Large intestine (tissue), 3 donors: ENCODE results near the gene ITIH1. TPM values are rescaled to one million over a fixed set of nuclear protein-coding genes. Genes with fewer than 3 reads are reported as not detected.

Source experiments
- DNase-seq, 2 donors: peaks; one replicate each; pipeline versions ENCODE4 v3.0.0 to v3.0.0-alpha.2; 2013
- H3K27ac ChIP-seq: one replicate; pipeline ENCODE4 v1.5.1; 2013; ENCODE audit warnings: low read length
- H3K27me3 ChIP-seq: 2 replicates; pipeline ENCODE4 v1.6.1; 2013; ENCODE audit warnings: low read length; ENCODE audit not compliant: control insufficient read depth, insufficient read depth
- H3K36me3 ChIP-seq: 2 replicates; pipeline ENCODE4 v1.6.1; 2013; ENCODE audit warnings: low read length; ENCODE audit not compliant: control insufficient read depth, insufficient read depth
- H3K4me1 ChIP-seq: one replicate; pipeline ENCODE4 v1.6.1; 2013; ENCODE audit warnings: low read length; ENCODE audit not compliant: control insufficient read depth, insufficient read depth
- H3K4me3 ChIP-seq: one replicate; pipeline ENCODE4 v1.5.1; 2013; ENCODE audit warnings: low read length
- H3K9me3 ChIP-seq: one replicate; pipeline ENCODE4 v1.6.1; 2013; ENCODE audit warnings: mild to moderate bottlenecking, low read depth, low read length, moderate library complexity; ENCODE audit not compliant: control insufficient read depth
- WGBS: methylation state at CpG from one replicate; pipeline ENCODE4 v1.1.5; 2013; ENCODE audit warnings: low lambda C conversion rate; ENCODE audit not compliant: insufficient coverage; 5-methylcytosine and 5-hydroxymethylcytosine counted together
- polyA plus RNA-seq: library from polyadenylated mRNA; unstranded; fragments of 120-200 nt; gene quantifications from one replicate; pipeline ENCODE4 v1.2.1, GENCODE V29; 2013

The ITIH1 gene
- polyA plus RNA-seq, 1 donor: 1.6 TPM

DNA sequence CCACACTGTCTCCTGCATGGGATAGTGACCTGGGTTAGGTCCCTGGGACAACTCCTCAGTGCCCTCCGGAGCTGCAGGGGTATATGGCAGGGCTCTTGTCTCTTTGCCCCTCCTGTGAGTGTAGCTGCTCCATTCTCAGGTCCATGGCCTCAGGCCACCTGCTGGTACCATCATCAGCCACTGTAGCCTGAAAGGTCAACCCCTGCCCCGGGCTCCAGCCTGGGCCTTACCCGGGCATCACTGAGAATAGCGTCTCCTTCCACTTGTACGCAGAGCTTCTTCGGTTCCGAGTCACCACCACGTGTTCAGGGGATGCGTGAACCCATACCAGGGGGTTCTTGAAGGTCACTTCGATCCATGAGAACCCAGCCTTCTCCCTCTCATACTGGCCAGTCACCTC lies 39.3 kb downstream of the ITIH1 start:
- Histone ChIP-seq H3K9me3 (no peaks in the 10 kb centered on the region), H3K36me3 (no peaks in the 10 kb centered on the region), H3K27me3 (no peaks in the 10 kb centered on the region), H3K27ac (no peak overlapping the region), H3K4me1 (no peaks in the 10 kb centered on the region), H3K4me3 (no peak overlapping the region)
- WGBS: 40% methylated on average over 1 of the region's 10 CpGs
- no peak for DNase-seq

DNA sequence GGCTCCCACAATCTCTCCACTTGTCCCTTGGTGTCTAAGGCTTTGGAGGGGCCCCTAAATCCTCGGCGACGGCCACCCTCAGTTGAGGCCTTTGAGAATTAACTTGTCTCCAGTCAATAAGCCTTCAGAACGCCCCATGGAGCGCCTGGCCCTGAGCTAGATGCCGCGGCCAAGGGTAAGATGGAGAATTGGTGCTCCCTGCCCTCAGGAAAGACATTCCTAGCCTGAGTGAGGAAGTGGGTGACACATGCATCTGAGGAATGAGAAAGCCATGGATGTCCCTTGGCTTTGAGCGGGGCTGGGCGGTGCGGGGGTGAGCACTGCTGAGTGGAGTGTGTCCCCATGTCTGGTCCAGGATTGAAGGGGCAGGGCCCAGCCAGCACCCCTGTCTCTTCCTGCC lies 39.8 kb downstream of the ITIH1 start:
- H3K4me1 ChIP-seq: no peaks in the 10 kb centered on the region
- H3K9me3 ChIP-seq: no peaks in the 10 kb centered on the region
- H3K27me3 ChIP-seq: no peaks in the 10 kb centered on the region
- no peak for DNase-seq
- no peak overlapping the region for H3K4me3 ChIP-seq
- no CpG with 5 or more reads among the region's 10 CpGs for WGBS
- H3K36me3 ChIP-seq: no peaks in the 10 kb centered on the region
- no peak overlapping the region for H3K27ac ChIP-seq

DNA sequence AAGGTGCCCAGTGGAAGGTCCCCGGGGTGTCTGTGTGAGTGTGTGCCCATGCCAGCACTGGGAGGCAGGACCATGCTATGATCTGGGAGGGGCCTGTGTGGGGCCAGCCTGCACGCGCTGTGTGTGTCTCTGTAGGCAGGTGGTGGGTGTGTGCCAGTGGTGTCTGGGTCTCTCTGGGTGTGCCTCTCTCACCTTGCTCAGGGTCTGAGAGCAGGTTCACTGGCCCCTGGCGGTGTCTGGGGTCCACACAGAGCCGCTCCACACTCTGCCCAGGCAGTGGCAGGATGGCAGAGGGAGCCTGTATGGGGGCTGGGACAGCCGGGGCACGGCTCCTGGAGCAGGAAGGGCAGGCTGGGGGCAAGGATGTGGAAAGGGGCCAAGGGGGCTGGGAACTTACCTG lies 40.5 kb downstream of the ITIH1 start:
- H3K36me3 ChIP-seq: peaks cover 2% of the 10 kb centered on the region
- no CpG with 5 or more reads among the region's 7 CpGs for WGBS
- no peaks in the 10 kb centered on the region for H3K9me3 ChIP-seq
- DNase-seq: no peak
- H3K27ac ChIP-seq: no peak overlapping the region
- no peaks in the 10 kb centered on the region for H3K27me3 ChIP-seq
- H3K4me1 ChIP-seq: no peaks in the 10 kb centered on the region
- H3K4me3 ChIP-seq: no peak overlapping the region

DNA sequence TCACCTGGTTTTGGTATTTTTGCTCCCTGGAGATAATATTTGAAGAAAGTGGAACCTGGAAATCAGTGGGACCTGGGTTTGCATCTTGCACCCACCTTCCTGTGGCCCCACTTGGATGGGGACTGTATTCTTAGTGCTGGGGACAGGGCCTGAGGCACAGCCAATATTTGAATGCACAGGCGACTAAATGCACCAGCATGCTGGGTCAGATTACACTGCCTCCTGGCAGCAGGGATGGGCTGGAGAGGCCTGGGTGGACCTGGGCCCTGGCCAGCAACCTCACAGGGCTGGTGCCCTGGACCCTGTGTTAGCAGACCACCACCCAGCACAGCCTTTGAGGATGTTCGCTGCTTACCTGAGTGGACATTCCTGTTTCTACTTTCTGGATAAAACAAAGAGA lies 42.5 kb downstream of the ITIH1 start:
- no peaks in the 10 kb centered on the region for H3K4me1 ChIP-seq
- no peak for DNase-seq
- no peaks in the 10 kb centered on the region for H3K9me3 ChIP-seq
- peaks cover 3% of the 10 kb centered on the region for H3K36me3 ChIP-seq
- H3K4me3 ChIP-seq: no peak overlapping the region
- WGBS: no CpG with 5 or more reads among the region's 2 CpGs
- no peaks in the 10 kb centered on the region for H3K27me3 ChIP-seq
- no peak overlapping the region for H3K27ac ChIP-seq

DNA sequence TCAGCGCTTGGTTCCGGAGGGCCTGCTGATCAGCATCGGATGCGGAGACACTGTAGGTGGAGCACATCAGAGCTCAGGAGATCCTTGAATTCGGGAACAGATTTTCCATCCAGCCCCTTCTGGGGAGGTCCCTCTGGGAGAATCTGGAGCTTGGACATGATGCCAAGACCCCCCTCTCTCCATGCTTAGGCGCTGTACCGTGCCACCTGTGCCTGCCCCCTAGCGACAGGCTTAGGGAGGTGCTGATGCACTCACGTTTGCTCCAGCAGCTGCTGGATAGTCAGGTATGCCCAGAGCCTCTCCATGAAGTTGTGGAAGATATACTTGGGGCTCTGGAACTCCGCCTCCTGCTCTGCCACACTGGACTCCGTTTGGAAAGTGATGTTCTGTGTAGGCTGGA lies 43.3 kb downstream of the ITIH1 start:
- Histone ChIP-seq H3K9me3 (no peaks in the 10 kb centered on the region), H3K4me3 (no peak overlapping the region), H3K27me3 (no peaks in the 10 kb centered on the region), H3K36me3 (peaks cover 3% of the 10 kb centered on the region), H3K4me1 (no peaks in the 10 kb centered on the region), H3K27ac (no peak overlapping the region)
- no peak for DNase-seq
- no CpG with 5 or more reads among the region's 11 CpGs for WGBS

DNA sequence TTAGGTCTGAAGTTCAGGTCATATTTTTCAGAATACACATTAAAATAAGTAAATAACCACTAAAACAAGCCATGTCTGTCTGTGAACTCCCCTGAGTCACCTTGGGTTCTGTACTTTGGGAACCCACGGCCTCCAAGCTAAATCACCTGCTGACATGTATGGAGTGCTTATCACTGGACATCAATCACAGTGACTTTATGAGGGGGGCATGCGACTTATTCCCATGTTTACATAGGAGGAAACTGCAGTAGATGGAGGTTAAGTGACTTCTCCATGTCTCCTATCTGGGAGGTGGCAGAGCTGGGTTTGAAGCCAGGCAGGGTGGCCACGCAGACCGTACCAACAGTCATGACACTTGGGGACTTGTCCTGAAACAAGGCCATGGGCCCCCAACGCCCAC lies 45.0 kb downstream of the ITIH1 start:
- Histone ChIP-seq H3K36me3 (peaks cover 3% of the 10 kb centered on the region), H3K4me3 (no peak overlapping the region), H3K9me3 (no peaks in the 10 kb centered on the region), H3K4me1 (no peaks in the 10 kb centered on the region), H3K27ac (no peak overlapping the region), H3K27me3 (no peaks in the 10 kb centered on the region)
- no peak for DNase-seq
- WGBS: no CpG with 5 or more reads among the region's 5 CpGs

DNA sequence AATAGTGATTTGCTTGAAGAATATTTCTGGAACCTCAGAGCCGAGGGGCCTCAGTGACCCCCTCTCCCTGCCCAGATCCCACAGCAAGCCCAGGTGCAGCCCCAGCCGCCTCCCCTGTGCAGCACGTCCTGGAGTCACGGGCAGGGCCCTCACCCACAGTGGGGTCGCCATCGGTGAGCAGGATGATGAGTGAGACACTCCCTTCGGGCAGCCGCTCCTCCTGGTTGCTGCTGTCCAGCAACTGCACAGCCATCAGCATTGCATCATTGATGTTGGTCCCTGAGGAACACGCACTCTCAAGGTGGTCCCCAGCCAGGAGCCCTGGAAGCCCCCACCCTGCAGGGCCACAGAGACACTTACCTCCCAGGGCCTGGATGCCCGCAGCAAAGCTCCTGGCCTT lies 46.6 kb downstream of the ITIH1 start:
- Histone ChIP-seq H3K27ac (no peak overlapping the region), H3K36me3 (peaks cover 3% of the 10 kb centered on the region), H3K27me3 (no peaks in the 10 kb centered on the region), H3K4me1 (no peaks in the 10 kb centered on the region), H3K9me3 (no peaks in the 10 kb centered on the region), H3K4me3 (no peak overlapping the region)
- 90% methylated on average over 2 of the region's 10 CpGs for WGBS
- DNase-seq: no peak

DNA sequence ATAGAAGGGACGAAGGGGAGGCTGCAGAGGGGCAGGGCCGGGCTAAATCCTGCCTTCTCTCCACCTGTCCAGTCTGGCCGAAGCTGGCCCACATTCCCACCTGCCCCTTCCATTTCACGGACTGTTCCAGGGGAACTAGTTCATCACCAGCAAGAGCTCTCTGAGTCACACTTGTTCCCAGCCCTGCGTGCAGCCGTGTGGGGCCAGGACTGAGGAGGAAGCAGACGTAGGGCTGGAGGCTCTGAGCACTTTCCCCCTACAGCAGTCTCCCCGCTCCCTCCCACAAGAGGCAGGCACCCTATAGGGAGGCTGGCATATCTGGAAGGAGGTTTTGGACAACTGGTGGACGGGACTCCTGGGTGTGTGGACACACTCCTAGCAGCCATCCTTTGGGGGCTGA lies 50.0 kb downstream of the ITIH1 start:
- Histone ChIP-seq H3K4me1 (no peaks in the 10 kb centered on the region), H3K36me3 (peaks cover 3% of the 10 kb centered on the region)
- WGBS: no CpG with 5 or more reads among the region's 9 CpGs

DNA sequence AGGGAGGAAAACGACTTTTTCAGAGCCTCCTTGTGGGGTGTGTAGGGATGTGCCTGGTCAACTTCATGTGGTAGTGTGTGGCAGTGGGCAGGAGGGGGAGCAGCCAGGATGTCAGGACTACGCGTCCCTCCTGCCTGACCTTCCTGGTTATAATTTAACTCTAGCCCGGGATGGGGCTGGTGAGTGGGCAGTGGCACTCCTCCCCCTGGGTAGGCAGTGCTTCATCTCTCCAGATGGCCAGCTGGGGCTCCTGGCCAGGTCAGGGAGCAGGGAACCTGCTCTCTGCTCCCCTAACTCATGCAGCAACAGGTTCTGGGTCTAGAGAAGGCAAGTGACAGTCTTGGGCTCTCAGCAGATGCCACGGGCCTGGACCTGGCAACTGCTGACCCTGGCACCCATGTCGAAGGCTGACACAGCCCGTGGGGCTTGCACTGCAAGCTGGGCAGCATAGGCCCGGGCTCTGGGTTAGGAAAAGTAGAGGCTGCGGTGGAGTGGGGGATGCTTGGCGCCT lies 50.5 kb downstream of the ITIH1 start:
- Histone ChIP-seq H3K27ac (no peak overlapping the region), H3K27me3 (no peaks in the 10 kb centered on the region), H3K4me3 (no peak overlapping the region), H3K36me3 (peaks cover 1% of the 10 kb centered on the region), H3K4me1 (no peaks in the 10 kb centered on the region), H3K9me3 (no peaks in the 10 kb centered on the region)
- DNase-seq: no peak
- WGBS: no CpG with 5 or more reads among the region's 10 CpGs

More for the DNA sequence above, 50.0 kb downstream of the ITIH1 start:
- H3K27me3 ChIP-seq: no peaks in the 10 kb centered on the region
- no peak overlapping the region for H3K4me3 ChIP-seq
- no peak for DNase-seq
- no peaks in the 10 kb centered on the region for H3K9me3 ChIP-seq
- H3K27ac ChIP-seq: no peak overlapping the region

DNA sequence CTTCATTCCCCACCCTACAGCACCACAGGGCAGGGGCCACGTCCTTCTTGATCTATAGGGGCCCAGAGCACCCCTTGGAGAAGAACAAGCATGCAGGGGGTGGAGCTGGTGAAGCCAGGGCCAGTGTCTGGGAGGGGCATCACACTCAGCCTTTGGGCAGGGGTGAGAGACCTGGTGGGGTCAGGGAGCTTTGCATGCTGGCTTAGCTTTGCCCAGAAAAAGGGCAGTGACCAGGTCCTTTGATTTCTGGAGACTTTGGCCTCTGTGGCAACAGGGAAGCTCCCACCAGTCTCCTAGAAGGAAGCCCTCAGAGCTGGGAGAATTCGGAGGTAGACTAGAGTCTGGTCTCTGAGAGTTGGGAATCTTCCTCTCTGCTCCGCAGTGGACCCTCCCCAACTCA lies 52.1 kb downstream of the ITIH1 start:
- Histone ChIP-seq H3K4me1 (no peaks in the 10 kb centered on the region), H3K36me3 (no peaks in the 10 kb centered on the region), H3K9me3 (no peaks in the 10 kb centered on the region), H3K4me3 (no peak overlapping the region), H3K27me3 (no peaks in the 10 kb centered on the region), H3K27ac (no peak overlapping the region)
- no CpG with 5 or more reads among the region's 3 CpGs for WGBS
- DNase-seq: no peak

DNA sequence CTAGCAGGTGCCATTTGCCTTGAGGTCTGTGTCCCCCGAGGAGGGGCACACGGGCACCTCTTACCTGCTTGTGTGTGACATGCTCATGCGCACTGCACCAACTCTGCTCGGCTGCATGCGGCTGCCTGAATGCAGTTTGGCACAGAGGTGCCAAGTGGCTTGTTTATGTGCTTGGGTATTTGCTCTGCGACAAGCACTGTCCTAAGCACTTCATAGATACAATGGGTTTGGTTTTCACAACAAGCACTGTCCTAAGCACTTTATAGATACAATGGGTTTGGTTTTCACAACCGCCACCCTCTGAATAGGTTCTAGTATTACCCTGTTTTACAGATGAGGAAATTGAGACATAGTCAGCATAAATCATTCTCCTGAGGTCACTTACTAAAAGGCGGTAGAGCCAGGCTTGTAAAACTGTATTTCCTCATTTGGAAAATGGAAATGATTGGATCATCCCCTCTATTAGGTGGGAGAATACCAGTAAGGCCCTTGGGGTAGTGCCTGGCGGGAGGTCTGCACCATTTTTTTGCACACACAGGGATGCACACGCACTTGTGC lies 52.6 kb downstream of the ITIH1 start:
- DNase-seq: no peak
- H3K9me3 ChIP-seq: no peaks in the 10 kb centered on the region
- no peaks in the 10 kb centered on the region for H3K27me3 ChIP-seq
- peaks cover under 1% of the 10 kb centered on the region for H3K4me1 ChIP-seq
- no CpG with 5 or more reads among the region's 10 CpGs for WGBS
- no peaks in the 10 kb centered on the region for H3K36me3 ChIP-seq
- no peak overlapping the region for H3K27ac ChIP-seq
- no peak overlapping the region for H3K4me3 ChIP-seq
